Measurements from ENCODE around the gene MRPL57. TPM values are rescaled to one million over a fixed set of nuclear protein-coding genes. Genes with fewer than 3 reads are reported as not detected.
"Not testable (repeated sequence)": the region's sequence is repeated elsewhere in the genome, so short reads cannot be mapped to it uniquely, and the experiment has no call there.

The MRPL57 gene
- total RNA-seq, 1 donor from 2014 or later, result 20.3 TPM

DNA sequence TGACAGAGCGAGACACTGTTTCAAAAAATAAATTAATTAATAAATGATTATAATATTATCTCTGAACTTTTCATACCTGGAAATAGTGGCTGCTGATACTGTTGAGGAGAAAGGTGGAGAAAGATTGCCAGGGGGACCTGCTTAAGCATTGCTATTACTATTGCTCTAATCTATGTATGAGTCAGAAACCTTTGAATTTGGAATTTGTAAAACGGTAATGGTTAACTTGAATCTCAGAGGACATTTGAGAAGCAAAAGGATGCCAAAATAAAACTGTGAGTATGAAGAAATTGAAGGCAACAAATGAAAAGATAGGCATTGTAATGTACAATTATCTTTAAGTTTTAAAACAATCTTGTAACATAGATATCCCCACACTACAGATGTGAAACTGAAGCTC, 5.2 kb downstream of the MRPL57 start:
- intact Hi-C loops (cut with DNase I), result loop anchor here (2.0 kb wide), 1 partner anchor 241 kb away; no protein-coding TSS in a partner anchor

GRCh38 chr13:21186410-21186809, 10.0 kb downstream of the MRPL57 start:
- intact Hi-C loops (cut with DNase I); DNase-seq (ENCODE audit: low spot score): not testable (repeated sequence)

More for the DNA sequence above, 5.2 kb downstream of the MRPL57 start:
- no peak for DNase-seq (ENCODE audit: low spot score)

- intact Hi-C loops (cut with DNase I); DNase-seq (ENCODE audit: low spot score): not testable (repeated sequence)
These were observed 18.3 kb downstream of the MRPL57 start for GRCh38 chr13:21194756-21195155.

- DNase-seq (ENCODE audit: low spot score); intact Hi-C loops (cut with DNase I): not testable (repeated sequence)
These were observed 21.3 kb downstream of the MRPL57 start for GRCh38 chr13:21197606-21198225.

GRCh38 chr13:21198391-21198790, 21.9 kb downstream of the MRPL57 start:
- intact Hi-C loops (cut with DNase I); DNase-seq (ENCODE audit: low spot score): not testable (repeated sequence)

GRCh38 chr13:21201456-21202190, 25.2 kb downstream of the MRPL57 start:
- intact Hi-C loops (cut with DNase I); DNase-seq (ENCODE audit: low spot score): not testable (repeated sequence)

DNA sequence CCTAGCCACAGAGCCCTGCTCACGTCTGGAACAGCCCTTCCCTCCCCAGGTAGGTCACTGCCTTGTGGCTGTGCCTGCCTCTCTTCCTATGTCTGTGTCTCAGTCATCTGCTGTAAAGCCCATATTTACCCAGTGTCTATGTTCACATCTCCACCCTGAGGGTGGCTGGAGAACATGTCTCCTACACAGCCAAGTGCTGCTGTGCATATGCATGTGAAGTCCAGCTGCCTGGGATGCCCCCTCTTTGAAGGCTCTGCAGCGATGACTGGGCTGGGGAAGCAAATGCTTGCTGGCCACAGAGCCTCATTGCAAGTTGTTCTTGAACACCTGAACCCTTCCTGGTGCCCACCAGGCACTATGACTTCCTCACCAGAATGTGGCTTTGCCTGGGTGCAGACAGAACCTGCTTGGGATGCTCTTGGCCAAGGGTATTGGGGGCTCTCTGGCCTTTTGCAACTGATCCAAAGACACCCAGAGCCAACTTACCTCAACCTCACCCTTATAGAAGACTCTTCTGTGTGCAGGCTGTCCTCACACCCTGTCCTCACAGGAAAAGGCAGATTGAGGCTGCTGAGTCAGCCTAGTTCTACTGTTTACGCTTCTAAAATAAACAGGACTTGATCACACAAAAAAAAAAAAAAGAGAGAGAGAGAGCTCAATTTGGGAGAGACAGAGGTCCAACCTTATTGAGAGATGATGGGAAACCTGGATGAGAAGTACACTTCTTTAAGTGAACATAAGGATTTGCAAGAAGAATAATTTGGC, 26.5 kb downstream of the MRPL57 start:
- DNase-seq (ENCODE audit: low spot score), result no peak
- intact Hi-C loops (cut with DNase I), result no loop called here

GRCh38 chr13:21208652-21209154, 32.2 kb downstream of the MRPL57 start:
- DNase-seq (ENCODE audit: low spot score), result no peak
- intact Hi-C loops (cut with DNase I), result no loop called here

DNA sequence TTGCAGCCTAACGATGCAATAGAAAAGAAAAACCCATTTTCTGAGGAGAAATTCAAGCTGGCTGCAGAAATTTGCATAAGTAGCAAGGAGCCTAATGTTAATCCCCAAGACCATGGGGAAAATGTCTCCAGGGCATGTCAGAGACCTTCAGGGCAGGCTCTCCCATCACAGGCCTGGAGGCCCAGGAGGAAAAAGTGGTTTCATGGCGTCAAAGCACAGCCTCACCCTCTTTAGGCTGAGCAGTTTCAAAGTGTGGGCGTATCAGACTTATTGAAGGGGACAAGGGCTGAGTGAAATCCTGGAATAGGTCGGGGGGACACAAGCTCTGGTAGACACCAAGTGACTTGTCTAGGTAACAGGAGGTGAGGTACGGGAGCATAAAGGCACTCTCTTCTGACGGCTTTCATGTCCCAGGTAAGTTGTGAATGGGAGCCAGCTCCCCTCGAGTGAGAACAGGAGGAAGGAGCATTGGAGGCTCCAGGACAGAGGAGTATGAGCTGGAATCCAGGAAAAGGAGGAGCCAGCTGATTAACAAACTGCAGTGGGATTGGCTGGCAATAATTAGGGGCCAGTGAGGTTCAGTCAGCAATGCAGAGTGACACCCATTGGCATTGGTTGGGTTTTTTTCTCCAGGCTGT, 35.8 kb downstream of the MRPL57 start:
- intact Hi-C loops (cut with DNase I), result no loop called here
- DNase-seq (ENCODE audit: low spot score), result no peak

DNA sequence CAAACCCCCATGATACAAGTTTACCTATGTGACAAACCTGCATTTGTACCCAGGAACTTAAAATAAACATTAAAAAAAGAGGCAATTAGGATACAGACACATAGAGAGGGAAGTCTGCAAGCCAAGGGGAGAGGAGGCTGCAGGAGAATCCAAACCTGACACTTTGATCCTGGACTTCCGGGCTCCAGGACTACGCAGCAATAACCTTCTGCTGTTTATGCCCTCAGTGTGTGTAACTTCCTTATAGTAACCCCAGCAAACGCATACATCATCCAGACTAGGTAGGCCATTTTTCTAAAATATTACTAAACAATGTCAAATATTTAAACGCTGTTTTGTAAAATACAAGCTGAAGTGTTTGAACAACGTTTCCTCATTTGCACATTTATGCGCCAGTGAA, 39.0 kb downstream of the MRPL57 start:
- intact Hi-C loops (cut with DNase I); DNase-seq (ENCODE audit: low spot score): not testable (repeated sequence)

GRCh38 chr13:21216332-21216731, 39.9 kb downstream of the MRPL57 start:
- no peak for DNase-seq (ENCODE audit: low spot score)
- intact Hi-C loops (cut with DNase I), result no loop called here

DNA sequence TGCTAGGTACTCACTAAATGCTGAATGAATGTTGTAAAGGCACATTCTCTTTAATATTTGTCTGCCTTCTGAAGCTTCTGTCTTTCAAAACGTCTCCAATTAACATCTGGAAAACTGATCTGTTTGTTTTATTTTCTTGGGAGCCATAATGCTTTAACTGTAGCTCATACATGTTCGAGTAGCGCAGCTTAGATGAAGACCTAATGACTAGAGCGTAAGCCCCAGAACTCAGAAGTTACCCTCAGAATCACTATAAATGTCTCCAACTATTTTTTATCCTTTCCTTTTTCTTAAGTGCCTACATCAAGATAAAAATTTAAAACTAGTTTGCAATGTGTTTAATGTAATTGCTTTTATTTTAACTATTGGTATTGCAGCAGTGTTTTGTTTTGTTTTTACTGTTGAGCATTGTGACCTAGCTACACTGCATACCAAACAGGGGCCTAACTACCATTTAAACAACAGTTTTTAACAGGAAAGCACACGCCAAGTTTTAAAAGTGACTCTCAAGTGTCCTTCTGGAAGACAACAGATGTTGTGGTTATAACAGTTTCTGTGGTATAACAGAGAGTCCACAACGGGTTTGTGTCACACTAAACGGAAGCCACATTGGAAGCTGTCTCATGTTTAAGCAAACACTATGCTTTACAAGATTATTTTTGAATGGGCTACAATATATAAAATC, 42.0 kb downstream of the MRPL57 start:
- DNase-seq (ENCODE audit: low spot score), result no peak
- intact Hi-C loops (cut with DNase I), result no loop called here

GRCh38 chr13:21219036-21219381, 42.6 kb downstream of the MRPL57 start:
- no peak for DNase-seq (ENCODE audit: low spot score)
- intact Hi-C loops (cut with DNase I), result no loop called here

GRCh38 chr13:21219716-21220115, 43.3 kb downstream of the MRPL57 start:
- intact Hi-C loops (cut with DNase I); DNase-seq (ENCODE audit: low spot score): not testable (repeated sequence)

DNA sequence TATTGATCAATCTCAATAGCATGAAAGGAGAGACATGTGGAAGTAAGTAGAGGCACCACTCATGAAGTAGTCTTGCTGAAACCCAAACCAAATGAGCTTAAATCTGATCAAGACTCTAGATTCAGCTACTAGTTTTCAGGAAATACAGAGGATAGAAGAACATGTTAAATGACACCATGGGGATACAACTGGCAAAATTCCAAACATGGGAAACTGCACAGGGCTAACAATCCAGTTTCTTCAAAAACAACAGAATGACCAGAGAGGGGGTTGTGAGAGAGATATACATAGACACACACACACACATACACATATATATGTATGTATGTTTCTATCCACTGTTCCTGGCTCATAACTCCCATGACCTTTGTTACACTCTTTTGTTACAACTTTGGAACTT, 44.8 kb downstream of the MRPL57 start:
- intact Hi-C loops (cut with DNase I), result no loop called here
- no peak for DNase-seq (ENCODE audit: low spot score)

DNA sequence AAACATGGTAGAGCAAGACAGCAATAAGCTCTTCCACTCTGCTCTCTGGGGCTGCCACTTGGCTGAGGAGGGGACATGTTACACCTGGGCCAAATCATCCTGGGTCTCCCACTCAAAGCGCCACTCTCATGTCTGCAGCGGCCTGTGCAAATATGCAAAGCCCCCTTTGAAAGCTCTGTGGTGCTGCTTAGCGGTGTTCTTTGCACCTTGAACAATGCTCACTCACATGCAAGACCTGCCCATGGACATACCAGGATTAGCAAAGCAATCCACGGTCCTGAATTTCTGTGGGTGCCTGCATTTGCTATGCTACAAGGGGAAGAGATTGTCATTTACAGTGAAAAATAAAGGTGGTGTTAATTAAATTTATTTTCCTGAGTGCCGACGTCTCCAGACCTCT, 48.6 kb downstream of the MRPL57 start:
- no peak for DNase-seq (ENCODE audit: low spot score)
- intact Hi-C loops (cut with DNase I), result no loop called here

DNA sequence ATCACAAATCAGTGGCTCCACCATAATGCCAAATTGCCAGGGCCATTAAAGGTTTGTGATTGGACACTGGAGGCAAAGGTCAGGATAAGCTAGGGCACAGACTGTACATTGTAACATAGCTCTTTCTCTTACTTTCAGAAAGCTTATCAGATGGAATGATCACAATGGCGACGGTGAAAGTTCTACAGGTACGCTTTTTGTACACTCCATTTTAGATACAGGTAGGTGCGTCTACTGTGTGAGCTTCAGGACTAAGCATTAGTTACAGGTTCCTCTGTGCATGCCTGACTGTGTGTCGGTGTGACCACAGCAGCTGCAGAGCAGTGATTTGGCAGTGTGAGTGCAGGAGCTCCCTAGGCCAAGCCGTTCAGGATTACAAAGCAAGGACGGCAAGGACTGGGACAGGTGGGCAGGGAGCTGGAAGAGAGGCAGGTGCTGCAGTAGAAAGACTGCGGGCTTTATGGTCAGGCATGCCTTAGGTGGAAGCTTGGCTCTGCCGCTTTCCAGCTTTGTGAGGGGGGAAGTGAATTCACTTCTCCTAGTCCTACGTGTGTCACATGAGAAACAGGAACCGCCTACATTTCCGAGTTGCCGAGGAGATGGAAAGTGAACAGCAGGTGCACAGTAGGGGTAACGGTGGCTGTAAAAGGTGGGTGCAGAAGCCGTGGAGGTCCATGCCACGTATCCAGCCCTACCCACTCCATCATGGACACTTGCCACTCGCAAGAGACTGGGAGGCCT, 49.6 kb downstream of the MRPL57 start:
- intact Hi-C loops (cut with DNase I), result no loop called here
- no peak for DNase-seq (ENCODE audit: low spot score)

GRCh38 chr13:21227917-21228316, 51.5 kb downstream of the MRPL57 start:
- intact Hi-C loops (cut with DNase I), result no loop called here
- no peak for DNase-seq (ENCODE audit: low spot score)

Measured in cardiac septum (tissue), 1 donor.